Hepatocyte (in vitro differentiated cells): Measurements from ENCODE around the gene IGBP1.

Experiments used
- EZH2 ChIP-seq: fragments of 200-600 bp; sonication (generic); IDR thresholded peaks from 2 replicates; pipeline ENCODE4 v1.6.1; 2016; ENCODE audit warnings: antibody characterized with exemption, mild to moderate bottlenecking, borderline replicate concordance
- EZH2phosphoT487 ChIP-seq: fragments of 200-600 bp; sonication (generic); IDR thresholded peaks from one replicate; pipeline ENCODE4 v1.6.1; 2018; ENCODE audit warnings: antibody characterized with exemption, mild to moderate bottlenecking, low read depth, moderate library complexity; ENCODE audit not compliant: unreplicated experiment, severe bottlenecking
- TF ChIP-seq, protein P1 (sequence below): fragments of 200-600 bp; sonication (generic); IDR thresholded peaks from 2 replicates; pipeline ENCODE4 v1.5.1; 2016; ENCODE audit warnings: antibody characterized with exemption, mild to moderate bottlenecking; ENCODE audit not compliant: poor library complexity

DNA sequence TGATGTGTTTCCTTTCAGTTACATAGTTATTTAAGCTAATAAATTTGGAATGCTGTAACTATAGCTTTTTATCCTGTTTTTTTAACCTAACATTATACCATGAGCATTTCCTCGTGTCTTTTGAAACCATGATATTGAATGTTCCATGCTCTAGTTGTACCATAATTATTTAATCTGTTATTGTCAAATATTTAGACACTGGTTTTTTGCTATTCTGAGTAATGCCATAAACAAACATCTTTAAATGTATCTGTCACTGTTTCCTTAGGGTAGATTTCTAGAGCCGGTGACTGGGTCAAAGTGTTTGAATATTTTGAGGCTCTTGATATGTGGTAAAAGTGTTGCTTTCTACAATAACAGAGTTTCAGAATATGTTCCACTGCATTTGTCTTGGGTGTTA, 5.4 kb downstream of the IGBP1 start:
- TF ChIP-seq, protein P1, sequence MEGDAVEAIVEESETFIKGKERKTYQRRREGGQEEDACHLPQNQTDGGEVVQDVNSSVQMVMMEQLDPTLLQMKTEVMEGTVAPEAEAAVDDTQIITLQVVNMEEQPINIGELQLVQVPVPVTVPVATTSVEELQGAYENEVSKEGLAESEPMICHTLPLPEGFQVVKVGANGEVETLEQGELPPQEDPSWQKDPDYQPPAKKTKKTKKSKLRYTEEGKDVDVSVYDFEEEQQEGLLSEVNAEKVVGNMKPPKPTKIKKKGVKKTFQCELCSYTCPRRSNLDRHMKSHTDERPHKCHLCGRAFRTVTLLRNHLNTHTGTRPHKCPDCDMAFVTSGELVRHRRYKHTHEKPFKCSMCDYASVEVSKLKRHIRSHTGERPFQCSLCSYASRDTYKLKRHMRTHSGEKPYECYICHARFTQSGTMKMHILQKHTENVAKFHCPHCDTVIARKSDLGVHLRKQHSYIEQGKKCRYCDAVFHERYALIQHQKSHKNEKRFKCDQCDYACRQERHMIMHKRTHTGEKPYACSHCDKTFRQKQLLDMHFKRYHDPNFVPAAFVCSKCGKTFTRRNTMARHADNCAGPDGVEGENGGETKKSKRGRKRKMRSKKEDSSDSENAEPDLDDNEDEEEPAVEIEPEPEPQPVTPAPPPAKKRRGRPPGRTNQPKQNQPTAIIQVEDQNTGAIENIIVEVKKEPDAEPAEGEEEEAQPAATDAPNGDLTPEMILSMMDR = no peak
- TF ChIP-seq EZH2 = no peak
- TF ChIP-seq EZH2phosphoT487 = no peak
